DOHH2 (cell line): ENCODE measurements around the gene RBBP8.
"Not testable (repeated sequence)": the region's sequence is repeated elsewhere in the genome, so short reads cannot be mapped to it uniquely, and the experiment has no call there.

ENCODE experiments used
- CTCF ChIP-seq: fragments of 200-600 bp; sonication (generic); IDR thresholded peaks from one replicate; pipeline ENCODE4 v1.5.1; 2014; ENCODE audit warnings: antibody characterized with exemption, mild to moderate bottlenecking, low read depth, low read length; ENCODE audit not compliant: poor library complexity, severe bottlenecking
- EZH2phosphoT487 ChIP-seq: fragments of 200-600 bp; sonication (generic); IDR thresholded peaks from 2 replicates; pipeline ENCODE4 v1.6.1; 2017; ENCODE audit warnings: borderline replicate concordance, mild to moderate bottlenecking, antibody characterized with exemption, low read length, moderate library complexity, mixed read lengths

GRCh38 chr18:22885694-22886093 is 47.4 kb upstream of the RBBP8 start:
- not testable (repeated sequence) for TF ChIP-seq EZH2phosphoT487, CTCF
